MM.1S (cell line): ENCODE data around the gene KLHL2.

Experiments used
- CTCF ChIP-seq: fragments of 300-600 bp; sonication (generic); IDR thresholded peaks from 2 replicates; pipeline ENCODE4 v1.5.1; 2016; ENCODE audit warnings: antibody characterized with exemption, low read length, mixed read lengths
- EZH2 ChIP-seq: fragments of 300-600 bp; sonication (generic); optimal IDR thresholded peaks from 2 replicates; pipeline ENCODE3; 2017; ENCODE audit warnings: low read depth, mild to moderate bottlenecking, antibody characterized with exemption, low read length, mixed read lengths

GRCh38 chr4:165332502-165332901 is 125.1 kb downstream of the KLHL2 start:
- TF ChIP-seq EZH2 (no peak), CTCF (no peak)
